Small intestine (tissue), 7 donors: ENCODE results near the gene URB2. TPM values are rescaled to one million over a fixed set of nuclear protein-coding genes. Genes with fewer than 3 reads are reported as not detected.
"Not testable (repeated sequence)": the region's sequence is repeated elsewhere in the genome, so short reads cannot be mapped to it uniquely, and the experiment has no call there.

Experiments used
- DNase-seq, 2 donors: peaks; one replicate each; pipeline versions ENCODE4 v3.0.0 to v3.0.0-alpha.2; 2013
- FAIRE-seq: peaks from 2 replicates; lab custom pipeline; 2012; peaks lifted over from hg19 to GRCh38; lab: Jason Lieb, UNC
- H3K27ac ChIP-seq, 3 donors: one replicate each; pipeline ENCODE4 v1.5.1; 2013; ENCODE audit warnings: low read length in 2 of 3, mild to moderate bottlenecking in 2 of 3, control low read depth in 1 of 3, inconsistent platforms in 1 of 3, low read depth in 1 of 3, moderate library complexity in 1 of 3
- H3K27me3 ChIP-seq, 3 donors: one replicate each; pipeline ENCODE4 v1.6.1; 2013; ENCODE audit warnings: low read length in 3 of 3, inconsistent platforms in 1 of 3; ENCODE audit not compliant: control insufficient read depth in 3 of 3, insufficient read depth in 3 of 3
- H3K36me3 ChIP-seq, 3 donors: one replicate each; pipeline ENCODE4 v1.6.1; 2013; ENCODE audit warnings: low read length in 3 of 3, inconsistent platforms in 1 of 3, low read depth in 1 of 3, mild to moderate bottlenecking in 1 of 3, moderate library complexity in 1 of 3; ENCODE audit not compliant: control insufficient read depth in 3 of 3, insufficient read depth in 2 of 3
- H3K4me1 ChIP-seq, 3 donors: one replicate each; pipeline ENCODE4 v1.6.1; 2013; ENCODE audit warnings: low read length in 2 of 3, inconsistent platforms in 1 of 3, low read depth in 1 of 3, mild to moderate bottlenecking in 1 of 3, moderate library complexity in 1 of 3; ENCODE audit not compliant: control insufficient read depth in 3 of 3, insufficient read depth in 2 of 3
- H3K4me3 ChIP-seq, 3 donors: one replicate each; pipeline ENCODE4 v1.5.1; 2013; ENCODE audit warnings: low read length in 3 of 3, control low read depth in 1 of 3, inconsistent platforms in 1 of 3, low read depth in 1 of 3, mild to moderate bottlenecking in 1 of 3, moderate library complexity in 1 of 3
- H3K9me3 ChIP-seq, 2 donors: one replicate each; pipeline ENCODE4 v1.6.1; 2013; ENCODE audit warnings: low read depth in 1 of 2, low read length in 1 of 2; ENCODE audit not compliant: control insufficient read depth in 2 of 2, insufficient read depth in 1 of 2
- WGBS, 3 donors: extraction: QIAGEN DNeasy Blood & Tissue Kit; methylation state at CpG; one replicate each; pipeline ENCODE4 v1.1.7; 2013; 5-methylcytosine and 5-hydroxymethylcytosine counted together
- polyA plus RNA-seq, 4 donors: library from polyadenylated mRNA; stranded (reverse) in 3 of 4; unstranded in 1 of 4; fragments of 200-250 nt in 3 of 4; fragments of 120-200 nt in 1 of 4; gene quantifications; one replicate each; pipeline versions ENCODE4 v1.2.1 to v1.2.3, GENCODE V29; 2013
- donor health status: healthy with polysubstance abuse.
- donor health status: control.
- donor health status: control.
- donor health status: Bipolar disorder and iron deficiency.
- donor health status: healthy.

URB2 gene
- polyA plus RNA-seq, 4 donors = 0.54 to 5.7 (median 2.9) TPM

- 52 to 80% (median 78%) methylated on average over 11 of the region's 11 CpGs for WGBS, 3 donors
- H3K9me3 ChIP-seq = no peaks in the 10 kb centered on the region
- peaks cover 0 to 2% (median 0%) of the 10 kb centered on the region in 3 donors for H3K4me1 ChIP-seq
- H3K36me3 ChIP-seq = no peaks in the 10 kb centered on the region
- H3K27me3 ChIP-seq = no peaks in the 10 kb centered on the region
- DNase-seq (peak in 1 of 2 donors; percentile 26), FAIRE-seq (no peak)
- H3K27ac ChIP-seq = peak overlapping the region in 1 of 3 donors; percentile 56
- no peak overlapping the region for H3K4me3 ChIP-seq
These were observed 68.1 kb downstream of the URB2 start for GRCh38 chr1:229694053-229694693.

GRCh38 chr1:229696385-229696784, 70.3 kb downstream of the URB2 start:
- peaks cover 0 to 2% (median 0%) of the 10 kb centered on the region in 3 donors for H3K4me1 ChIP-seq
- H3K4me3 ChIP-seq = no peak overlapping the region
- H3K9me3 ChIP-seq = no peaks in the 10 kb centered on the region
- no peaks in the 10 kb centered on the region for H3K36me3 ChIP-seq
- no peak overlapping the region for H3K27ac ChIP-seq
- WGBS, 3 donors = 86 to 93% (median 89%) methylated on average over 5 of the region's 5 CpGs
- DNase-seq (no peak), FAIRE-seq (no peak)
- no peaks in the 10 kb centered on the region for H3K27me3 ChIP-seq

- Histone ChIP-seq H3K36me3 (no peaks in the 10 kb centered on the region), H3K4me1 (no peaks in the 10 kb centered on the region), H3K27me3 (no peaks in the 10 kb centered on the region), H3K27ac (peak overlapping the region in 1 of 3 donors; percentile 10), H3K9me3 (no peaks in the 10 kb centered on the region), H3K4me3 (no peak overlapping the region)
- WGBS, 3 donors = 57 to 78% (median 75%) methylated on average over 7 of the region's 7 CpGs
- FAIRE-seq = no peak
- no peak for DNase-seq
These were observed 73.7 kb downstream of the URB2 start for GRCh38 chr1:229699613-229700267.

GRCh38 chr1:229704157-229704556, 78.1 kb downstream of the URB2 start:
- Histone ChIP-seq H3K4me1 (no peaks in the 10 kb centered on the region), H3K4me3 (no peak overlapping the region), H3K36me3 (no peaks in the 10 kb centered on the region), H3K27ac (no peak overlapping the region), H3K27me3 (no peaks in the 10 kb centered on the region), H3K9me3 (no peaks in the 10 kb centered on the region)
- FAIRE-seq (no peak), DNase-seq (no peak)
- WGBS, 3 donors = 62 to 71% (median 65%) methylated on average over 2 of the region's 2 CpGs

- WGBS, 3 donors = 86 to 93% (median 89%) methylated on average over 2 of the region's 2 CpGs
- not testable (repeated sequence) for H3K27me3 ChIP-seq, DNase-seq, FAIRE-seq, H3K36me3 ChIP-seq, H3K4me1 ChIP-seq, H3K4me3 ChIP-seq, H3K9me3 ChIP-seq, H3K27ac ChIP-seq
These were observed 79.1 kb downstream of the URB2 start for GRCh38 chr1:229705152-229705551.

GRCh38 chr1:229707127-229707526, 81.1 kb downstream of the URB2 start:
- not testable (repeated sequence) for H3K27me3 ChIP-seq, H3K4me1 ChIP-seq, H3K9me3 ChIP-seq, DNase-seq, H3K36me3 ChIP-seq, FAIRE-seq, H3K27ac ChIP-seq, H3K4me3 ChIP-seq
- 53 to 66% (median 57%) methylated on average over 6 of the region's 6 CpGs for WGBS, 3 donors

GRCh38 chr1:229709500-229710013, 83.5 kb downstream of the URB2 start:
- FAIRE-seq = no peak
- Histone ChIP-seq H3K4me1 (no peaks in the 10 kb centered on the region), H3K9me3 (no peaks in the 10 kb centered on the region), H3K27me3 (peaks cover 0 to 3% (median 0%) of the 10 kb centered on the region in 3 donors), H3K36me3 (no peaks in the 10 kb centered on the region), H3K27ac (no peak overlapping the region), H3K4me3 (no peak overlapping the region)
- 74 to 79% (median 76%) methylated on average over 6 of the region's 6 CpGs for WGBS, 3 donors
- DNase-seq = no peak
